KMS-11 (cell line): Measurements from ENCODE around the gene ZNF860.

Experiments
- H2AFZ ChIP-seq: fragments of 200-600 bp; sonication (generic); 2 replicates; pipeline ENCODE4 v1.6.1; 2016; ENCODE audit warnings: antibody characterized with exemption, mixed run types, low read depth
- H3K27ac ChIP-seq: fragments of 200-600 bp; sonication (generic); 2 replicates; pipeline ENCODE4 v1.6.1; 2016; ENCODE audit warnings: mild to moderate bottlenecking, mixed run types
- H3K27me3 ChIP-seq: fragments of 200-600 bp; sonication (generic); 2 replicates; pipeline ENCODE4 v1.6.1; 2017; ENCODE audit warnings: mild to moderate bottlenecking, low read depth, mixed run types, moderate library complexity; ENCODE audit not compliant: insufficient read depth
- H3K36me3 ChIP-seq: fragments of 200-600 bp; sonication (generic); 2 replicates; pipeline ENCODE4 v1.6.1; 2017; ENCODE audit warnings: mild to moderate bottlenecking, mixed run types; ENCODE audit not compliant: insufficient read depth
- H3K4me1 ChIP-seq: fragments of 200-600 bp; sonication (generic); 2 replicates; pipeline ENCODE4 v1.6.1; 2016; ENCODE audit warnings: mild to moderate bottlenecking, low read depth, mixed run types; ENCODE audit not compliant: poor library complexity, severe bottlenecking
- H3K4me2 ChIP-seq: fragments of 200-600 bp; sonication (generic); 2 replicates; pipeline ENCODE4 v1.7.0; 2016; ENCODE audit warnings: mild to moderate bottlenecking, mixed run types
- H3K4me3 ChIP-seq: fragments of 200-600 bp; sonication (generic); IDR thresholded peaks from 2 replicates; pipeline ENCODE4 v1.6.1; 2017; ENCODE audit warnings: low read depth, low read length, mixed read lengths; ENCODE audit not compliant: insufficient read depth
- H3K79me2 ChIP-seq: fragments of 200-600 bp; sonication (generic); 2 replicates; pipeline ENCODE4 v1.6.1; 2016; ENCODE audit warnings: low read depth, mixed run types; ENCODE audit not compliant: insufficient read depth
- H3K9ac ChIP-seq: fragments of 200-600 bp; sonication (generic); 2 replicates; pipeline ENCODE4 v1.6.1; 2016; ENCODE audit warnings: mild to moderate bottlenecking, mixed run types
- H4K20me1 ChIP-seq: fragments of 200-600 bp; sonication (generic); 2 replicates; pipeline ENCODE4 v1.6.1; 2016; ENCODE audit warnings: mild to moderate bottlenecking, mixed run types; ENCODE audit not compliant: insufficient read depth
- TF ChIP-seq, protein P1 (sequence below): fragments of 200-600 bp; sonication (generic); conservative IDR thresholded peaks from 2 replicates; pipeline ENCODE4 v1.6.1; 2017; ENCODE audit warnings: low read depth, mild to moderate bottlenecking, antibody characterized with exemption, low read length, moderate library complexity, mixed read lengths

ZNF860 gene

DNA sequence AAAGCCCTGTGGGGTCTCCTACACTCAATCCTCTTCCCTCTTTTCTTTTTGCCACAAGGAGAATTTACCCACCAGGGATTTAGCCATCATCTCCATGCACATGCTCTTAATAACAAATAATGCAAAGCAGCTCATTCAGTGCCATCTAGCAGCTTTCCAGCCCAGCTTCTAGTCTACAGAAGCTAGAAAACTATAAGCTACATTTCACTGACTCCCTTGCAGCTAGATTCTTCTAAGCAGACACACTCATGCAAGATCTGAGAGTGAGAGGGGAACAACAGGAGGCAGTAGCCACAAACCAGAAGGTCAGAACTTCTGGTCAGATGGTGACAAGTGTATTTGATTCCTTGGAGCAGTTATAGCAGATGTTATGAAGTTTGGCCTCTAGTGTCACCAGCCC, 26.0 kb upstream of the ZNF860 start:
- no peak overlapping the region for H2AFZ ChIP-seq
- no peaks in the 10 kb centered on the region for H4K20me1 ChIP-seq
- H3K4me3 ChIP-seq: no peak overlapping the region
- TF ChIP-seq, protein P1, sequence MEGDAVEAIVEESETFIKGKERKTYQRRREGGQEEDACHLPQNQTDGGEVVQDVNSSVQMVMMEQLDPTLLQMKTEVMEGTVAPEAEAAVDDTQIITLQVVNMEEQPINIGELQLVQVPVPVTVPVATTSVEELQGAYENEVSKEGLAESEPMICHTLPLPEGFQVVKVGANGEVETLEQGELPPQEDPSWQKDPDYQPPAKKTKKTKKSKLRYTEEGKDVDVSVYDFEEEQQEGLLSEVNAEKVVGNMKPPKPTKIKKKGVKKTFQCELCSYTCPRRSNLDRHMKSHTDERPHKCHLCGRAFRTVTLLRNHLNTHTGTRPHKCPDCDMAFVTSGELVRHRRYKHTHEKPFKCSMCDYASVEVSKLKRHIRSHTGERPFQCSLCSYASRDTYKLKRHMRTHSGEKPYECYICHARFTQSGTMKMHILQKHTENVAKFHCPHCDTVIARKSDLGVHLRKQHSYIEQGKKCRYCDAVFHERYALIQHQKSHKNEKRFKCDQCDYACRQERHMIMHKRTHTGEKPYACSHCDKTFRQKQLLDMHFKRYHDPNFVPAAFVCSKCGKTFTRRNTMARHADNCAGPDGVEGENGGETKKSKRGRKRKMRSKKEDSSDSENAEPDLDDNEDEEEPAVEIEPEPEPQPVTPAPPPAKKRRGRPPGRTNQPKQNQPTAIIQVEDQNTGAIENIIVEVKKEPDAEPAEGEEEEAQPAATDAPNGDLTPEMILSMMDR: no peak
- no peaks in the 10 kb centered on the region for H3K79me2 ChIP-seq
- no peaks in the 10 kb centered on the region for H3K27me3 ChIP-seq
- H3K36me3 ChIP-seq: no peaks in the 10 kb centered on the region
- H3K4me2 ChIP-seq: no peak overlapping the region
- H3K27ac ChIP-seq: no peak overlapping the region
- H3K9ac ChIP-seq: no peak overlapping the region
- no peaks in the 10 kb centered on the region for H3K4me1 ChIP-seq

- H3K79me2 ChIP-seq: no peaks in the 10 kb centered on the region
- TF ChIP-seq, protein P1: no peak
- H3K4me1 ChIP-seq: no peaks in the 10 kb centered on the region
- H3K36me3 ChIP-seq: no peaks in the 10 kb centered on the region
- H3K9ac ChIP-seq: no peak overlapping the region
- H3K27me3 ChIP-seq: no peaks in the 10 kb centered on the region
- H4K20me1 ChIP-seq: no peaks in the 10 kb centered on the region
- H3K4me3 ChIP-seq: no peak overlapping the region
- no peak overlapping the region for H2AFZ ChIP-seq
- H3K4me2 ChIP-seq: no peak overlapping the region
- no peak overlapping the region for H3K27ac ChIP-seq
Measured at GRCh38 chr3:31957106-31957505, 24.4 kb upstream of the ZNF860 start.

- Histone ChIP-seq H2AFZ (no peak overlapping the region), H4K20me1 (no peaks in the 10 kb centered on the region), H3K36me3 (no peaks in the 10 kb centered on the region), H3K4me2 (no peak overlapping the region), H3K9ac (no peak overlapping the region), H3K4me3 (no peak overlapping the region), H3K79me2 (no peaks in the 10 kb centered on the region), H3K4me1 (no peaks in the 10 kb centered on the region), H3K27ac (no peak overlapping the region), H3K27me3 (no peaks in the 10 kb centered on the region)
- TF ChIP-seq, protein P1: no peak
Measured at GRCh38 chr3:31958701-31959152, 22.8 kb upstream of the ZNF860 start.

DNA sequence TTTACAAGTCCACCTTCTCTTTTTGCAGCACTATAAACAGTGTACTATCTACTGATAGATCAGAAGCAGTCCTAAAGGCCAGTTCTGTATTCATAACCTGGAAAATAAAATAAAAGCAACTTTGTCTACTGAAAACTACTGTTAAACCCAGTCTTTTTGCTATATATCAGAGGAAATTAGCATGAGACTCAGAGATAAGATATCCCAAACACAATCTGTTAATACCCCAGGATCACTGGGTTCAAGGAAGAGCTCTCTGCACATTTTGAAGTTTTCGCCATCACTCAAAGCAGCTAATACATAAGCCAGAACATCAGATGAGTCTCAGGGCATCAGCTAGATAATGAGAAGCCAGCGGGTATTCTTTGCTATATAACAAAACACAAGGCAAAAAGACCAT, 22.3 kb upstream of the ZNF860 start:
- TF ChIP-seq, protein P1: no peak
- Histone ChIP-seq H3K36me3 (no peaks in the 10 kb centered on the region), H3K9ac (no peak overlapping the region), H3K27ac (no peak overlapping the region), H3K4me2 (no peak overlapping the region), H3K79me2 (no peaks in the 10 kb centered on the region), H4K20me1 (no peaks in the 10 kb centered on the region), H3K4me3 (no peak overlapping the region), H3K4me1 (no peaks in the 10 kb centered on the region), H2AFZ (no peak overlapping the region), H3K27me3 (no peaks in the 10 kb centered on the region)
